HL-60 (cell line): ENCODE data around the gene RPSA.
"Not testable (repeated sequence)": the region's sequence is repeated elsewhere in the genome, so short reads cannot be mapped to it uniquely, and the experiment has no call there.

Experiments
- GABPA ChIP-seq: IDR thresholded peaks from 2 replicates; pipeline ENCODE4 v1.6.1; 2012; ENCODE audit warnings: low read depth
- POLR2AphosphoS5 ChIP-seq: IDR thresholded peaks from 2 replicates; pipeline ENCODE4 v1.6.1; 2012; ENCODE audit warnings: low read depth
- SPI1 ChIP-seq: IDR thresholded peaks from 2 replicates; pipeline ENCODE4 v1.6.1; 2012; ENCODE audit warnings: low read depth, mild to moderate bottlenecking, borderline replicate concordance
- TF ChIP-seq, protein P1 (sequence below): IDR thresholded peaks from one replicate; pipeline ENCODE4 v1.5.1; 2011; ENCODE audit warnings: low read length, control low read depth, inconsistent platforms; ENCODE audit not compliant: insufficient read depth
- TF ChIP-seq, protein P2 (sequence below): IDR thresholded peaks from 2 replicates; pipeline ENCODE4 v1.6.1; 2012; ENCODE audit warnings: low read depth; ENCODE audit not compliant: insufficient replicate concordance

GRCh38 chr3:39458579-39458978 is 52.1 kb downstream of the RPSA start:
- TF ChIP-seq, protein P1, sequence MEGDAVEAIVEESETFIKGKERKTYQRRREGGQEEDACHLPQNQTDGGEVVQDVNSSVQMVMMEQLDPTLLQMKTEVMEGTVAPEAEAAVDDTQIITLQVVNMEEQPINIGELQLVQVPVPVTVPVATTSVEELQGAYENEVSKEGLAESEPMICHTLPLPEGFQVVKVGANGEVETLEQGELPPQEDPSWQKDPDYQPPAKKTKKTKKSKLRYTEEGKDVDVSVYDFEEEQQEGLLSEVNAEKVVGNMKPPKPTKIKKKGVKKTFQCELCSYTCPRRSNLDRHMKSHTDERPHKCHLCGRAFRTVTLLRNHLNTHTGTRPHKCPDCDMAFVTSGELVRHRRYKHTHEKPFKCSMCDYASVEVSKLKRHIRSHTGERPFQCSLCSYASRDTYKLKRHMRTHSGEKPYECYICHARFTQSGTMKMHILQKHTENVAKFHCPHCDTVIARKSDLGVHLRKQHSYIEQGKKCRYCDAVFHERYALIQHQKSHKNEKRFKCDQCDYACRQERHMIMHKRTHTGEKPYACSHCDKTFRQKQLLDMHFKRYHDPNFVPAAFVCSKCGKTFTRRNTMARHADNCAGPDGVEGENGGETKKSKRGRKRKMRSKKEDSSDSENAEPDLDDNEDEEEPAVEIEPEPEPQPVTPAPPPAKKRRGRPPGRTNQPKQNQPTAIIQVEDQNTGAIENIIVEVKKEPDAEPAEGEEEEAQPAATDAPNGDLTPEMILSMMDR, result not testable (repeated sequence)
- not testable (repeated sequence) for TF ChIP-seq POLR2AphosphoS5, GABPA, SPI1
- TF ChIP-seq, protein P2, sequence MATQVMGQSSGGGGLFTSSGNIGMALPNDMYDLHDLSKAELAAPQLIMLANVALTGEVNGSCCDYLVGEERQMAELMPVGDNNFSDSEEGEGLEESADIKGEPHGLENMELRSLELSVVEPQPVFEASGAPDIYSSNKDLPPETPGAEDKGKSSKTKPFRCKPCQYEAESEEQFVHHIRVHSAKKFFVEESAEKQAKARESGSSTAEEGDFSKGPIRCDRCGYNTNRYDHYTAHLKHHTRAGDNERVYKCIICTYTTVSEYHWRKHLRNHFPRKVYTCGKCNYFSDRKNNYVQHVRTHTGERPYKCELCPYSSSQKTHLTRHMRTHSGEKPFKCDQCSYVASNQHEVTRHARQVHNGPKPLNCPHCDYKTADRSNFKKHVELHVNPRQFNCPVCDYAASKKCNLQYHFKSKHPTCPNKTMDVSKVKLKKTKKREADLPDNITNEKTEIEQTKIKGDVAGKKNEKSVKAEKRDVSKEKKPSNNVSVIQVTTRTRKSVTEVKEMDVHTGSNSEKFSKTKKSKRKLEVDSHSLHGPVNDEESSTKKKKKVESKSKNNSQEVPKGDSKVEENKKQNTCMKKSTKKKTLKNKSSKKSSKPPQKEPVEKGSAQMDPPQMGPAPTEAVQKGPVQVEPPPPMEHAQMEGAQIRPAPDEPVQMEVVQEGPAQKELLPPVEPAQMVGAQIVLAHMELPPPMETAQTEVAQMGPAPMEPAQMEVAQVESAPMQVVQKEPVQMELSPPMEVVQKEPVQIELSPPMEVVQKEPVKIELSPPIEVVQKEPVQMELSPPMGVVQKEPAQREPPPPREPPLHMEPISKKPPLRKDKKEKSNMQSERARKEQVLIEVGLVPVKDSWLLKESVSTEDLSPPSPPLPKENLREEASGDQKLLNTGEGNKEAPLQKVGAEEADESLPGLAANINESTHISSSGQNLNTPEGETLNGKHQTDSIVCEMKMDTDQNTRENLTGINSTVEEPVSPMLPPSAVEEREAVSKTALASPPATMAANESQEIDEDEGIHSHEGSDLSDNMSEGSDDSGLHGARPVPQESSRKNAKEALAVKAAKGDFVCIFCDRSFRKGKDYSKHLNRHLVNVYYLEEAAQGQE, result not testable (repeated sequence)
